Neural cell (in vitro differentiated cells): ENCODE data around the gene FYN. TPM values are rescaled to one million over a fixed set of nuclear protein-coding genes. Genes with fewer than 3 reads are reported as not detected.

ENCODE experiments used
- H2AFZ ChIP-seq: fragments of 200-600, 300-800 bp; sonication (generic), shearing (Covaris generic); 2 replicates; pipeline ENCODE4 v1.6.0; 2014; ENCODE audit warnings: low read depth, mild to moderate bottlenecking, antibody characterized with exemption, low read length, moderate library complexity
- H3F3A ChIP-seq: fragments of 200-600 bp; shearing (Covaris generic); 2 replicates; pipeline ENCODE4 v1.6.1; 2016; ENCODE audit warnings: mild to moderate bottlenecking, moderate library complexity, mixed read lengths, antibody characterized with exemption, low read length; ENCODE audit not compliant: insufficient read depth, poor library complexity, severe bottlenecking
- H3K27ac ChIP-seq: fragments of 200-600, 300-800 bp; sonication (generic), shearing (Covaris generic); 2 replicates; pipeline ENCODE4 v1.5.1; 2014; ENCODE audit warnings: mild to moderate bottlenecking, low read length, moderate library complexity
- H3K27me3 ChIP-seq: fragments of 300-800, 200-600 bp; sonication (generic), shearing (Covaris generic); 2 replicates; pipeline ENCODE4 v1.6.0; 2014; ENCODE audit warnings: mild to moderate bottlenecking, low read depth, low read length, moderate library complexity; ENCODE audit not compliant: insufficient read depth
- H3K36me3 ChIP-seq: fragments of 300-800, 200-600 bp; sonication (generic), shearing (Covaris generic); 2 replicates; pipeline ENCODE4 v1.5.1; 2014; ENCODE audit warnings: mild to moderate bottlenecking, antibody characterized with exemption, low read length, moderate library complexity; ENCODE audit not compliant: insufficient read depth
- H3K4me2 ChIP-seq: fragments of 300-800, 200-600 bp; sonication (generic), shearing (Covaris generic); 2 replicates; pipeline ENCODE4 v1.6.0; 2014; ENCODE audit warnings: mild to moderate bottlenecking, low read length
- H3K4me3 ChIP-seq: fragments of 300-800, 200-600 bp; sonication (generic), shearing (Covaris generic); 2 replicates; pipeline ENCODE4 v1.5.1; 2014; ENCODE audit warnings: mild to moderate bottlenecking, low read length, moderate library complexity
- H3K79me2 ChIP-seq: fragments of 200-600 bp; shearing (Covaris generic); replicated peaks from 2 replicates; pipeline ENCODE4 v1.6.0; 2014; ENCODE audit warnings: mild to moderate bottlenecking, low read length, moderate library complexity; ENCODE audit not compliant: insufficient read depth
- H3K9ac ChIP-seq: fragments of 300-800, 200-600 bp; sonication (generic), shearing (Covaris generic); 2 replicates; pipeline ENCODE4 v1.6.1; 2016; ENCODE audit warnings: mild to moderate bottlenecking, low read length, mixed read lengths
- H3K9me2 ChIP-seq: fragments of 200-600 bp; shearing (Covaris generic); 2 replicates; pipeline ENCODE4 v1.6.1; 2016; ENCODE audit warnings: mild to moderate bottlenecking, low read length, mixed read lengths; ENCODE audit not compliant: insufficient read depth
- H3K9me3 ChIP-seq: fragments of 200-600, 300-800 bp; sonication (generic), shearing (Covaris generic); 2 replicates; pipeline ENCODE4 v1.6.1; 2016; ENCODE audit warnings: mild to moderate bottlenecking, mixed run types, low read length, moderate library complexity, mixed read lengths
- H4K20me1 ChIP-seq: fragments of 200-600 bp; shearing (Covaris generic); 2 replicates; pipeline ENCODE4 v1.6.1; 2016; ENCODE audit warnings: mild to moderate bottlenecking, mixed run types; ENCODE audit not compliant: insufficient read depth
- CTCF ChIP-seq: fragments of 450-650 bp; IDR thresholded peaks from 2 replicates; pipeline ENCODE4 v1.5.1; 2014; ENCODE audit warnings: antibody characterized with exemption, mild to moderate bottlenecking, moderate library complexity; ENCODE audit not compliant: poor library complexity, severe bottlenecking
- EP300 ChIP-seq: fragments of 450-650 bp; conservative IDR thresholded peaks from 2 replicates; pipeline ENCODE4 v1.6.1; 2014; ENCODE audit warnings: antibody characterized with exemption, mild to moderate bottlenecking, moderate library complexity; ENCODE audit not compliant: poor library complexity, severe bottlenecking
- EZH2 ChIP-seq: fragments of 200-600, 300-800 bp; shearing (Covaris generic), sonication (generic); IDR thresholded peaks from 2 replicates; pipeline ENCODE4 v1.6.1; 2014; ENCODE audit warnings: antibody characterized with exemption, low read length, borderline replicate concordance, mild to moderate bottlenecking; ENCODE audit not compliant: insufficient read depth, poor library complexity, severe bottlenecking
- MXI1 ChIP-seq: fragments of 450-650 bp; conservative IDR thresholded peaks from 2 replicates; pipeline ENCODE4 v1.6.1; 2014; ENCODE audit warnings: antibody characterized with exemption, mild to moderate bottlenecking; ENCODE audit not compliant: poor library complexity, severe bottlenecking
- POLR2AphosphoS5 ChIP-seq: IDR thresholded peaks from 2 replicates; pipeline ENCODE4 v1.6.1; 2012
- RAD21 ChIP-seq: fragments of 450-650 bp; conservative IDR thresholded peaks from 2 replicates; pipeline ENCODE4 v1.6.1; 2014; ENCODE audit warnings: antibody characterized with exemption, mild to moderate bottlenecking, moderate library complexity
- REST ChIP-seq: IDR thresholded peaks from 2 replicates; pipeline ENCODE4 v1.6.1; 2012; ENCODE audit warnings: borderline replicate concordance
- SMC3 ChIP-seq: fragments of 450-650 bp; conservative IDR thresholded peaks from 2 replicates; pipeline ENCODE4 v1.6.1; 2014; ENCODE audit warnings: antibody characterized with exemption, mild to moderate bottlenecking, moderate library complexity; ENCODE audit not compliant: poor library complexity
- TAF1 ChIP-seq: IDR thresholded peaks from 2 replicates; pipeline ENCODE4 v1.6.1; 2012; ENCODE audit warnings: low read depth
- polyA plus RNA-seq: library from polyadenylated mRNA; depleted of rRNA; stranded (reverse); fragments of >200 nt; gene quantifications from 2 replicates; pipeline ENCODE4 v1.2.3, GENCODE V29; 2014

The FYN gene
- polyA plus RNA-seq, 1 donor from 2014 or later = 277 TPM

- Histone ChIP-seq H3K4me2 (no peak overlapping the region), H3F3A (peaks cover 6% of the 10 kb centered on the region), H3K9me3 (peaks cover 4% of the 10 kb centered on the region), H3K9me2 (no peaks in the 10 kb centered on the region), H3K27me3 (no peaks in the 10 kb centered on the region), H4K20me1 (no peaks in the 10 kb centered on the region), H3K9ac (no peak overlapping the region), H2AFZ (no peak overlapping the region), H3K36me3 (peaks cover 7% of the 10 kb centered on the region), H3K79me2 (peaks cover 17% of the 10 kb centered on the region), H3K4me3 (no peak overlapping the region), H3K27ac (no peak overlapping the region)
- TF ChIP-seq CTCF (no peak), SMC3 (no peak), REST (no peak), RAD21 (no peak), EZH2 (no peak), TAF1 (no peak), EP300 (no peak), MXI1 (no peak), POLR2AphosphoS5 (no peak)
Observed at GRCh38 chr6:111732390-111732789, 140.9 kb downstream of the FYN start.

- Histone ChIP-seq H3K79me2 (peaks cover 17% of the 10 kb centered on the region), H2AFZ (no peak overlapping the region), H3K4me3 (no peak overlapping the region), H3K27me3 (no peaks in the 10 kb centered on the region), H3K9ac (no peak overlapping the region), H3K4me2 (no peak overlapping the region), H3K9me2 (no peaks in the 10 kb centered on the region), H3F3A (peaks cover 6% of the 10 kb centered on the region), H3K27ac (no peak overlapping the region), H3K36me3 (peaks cover 7% of the 10 kb centered on the region), H4K20me1 (no peaks in the 10 kb centered on the region), H3K9me3 (peaks cover 4% of the 10 kb centered on the region)
- TF ChIP-seq RAD21 (no peak), REST (no peak), EP300 (no peak), TAF1 (no peak), POLR2AphosphoS5 (no peak), MXI1 (no peak), EZH2 (no peak), SMC3 (no peak), CTCF (no peak)
Observed at GRCh38 chr6:111731456-111732195, 141.6 kb downstream of the FYN start.
